Lower lobe of right lung (tissue), 2 donors: Measurements from ENCODE around the gene SLC6A19. TPM values are rescaled to one million over a fixed set of nuclear protein-coding genes. Genes with fewer than 3 reads are reported as not detected.

ENCODE experiments used
- ATAC-seq, 2 donors: fragments of 200-7000 bp; cut with Tn5 transposase; one replicate each; pipeline ENCODE4 v1.9.1; 2020 to 2022; ENCODE audit warnings: mild to moderate bottlenecking in 2 of 2, moderate library complexity in 2 of 2
- DNase-seq: peaks from one replicate; pipeline ENCODE4 v3.0.0-alpha.2; 2020
- H3K27ac ChIP-seq: fragments of 200-600 bp; one replicate; pipeline ENCODE4 v1.8.0; 2022
- H3K27me3 ChIP-seq: fragments of 200-600 bp; one replicate; pipeline ENCODE4 v1.8.0; 2022; ENCODE audit warnings: low read depth
- H3K36me3 ChIP-seq: fragments of 200-600 bp; one replicate; pipeline ENCODE4 v1.8.0; 2022; ENCODE audit warnings: mild to moderate bottlenecking
- H3K4me1 ChIP-seq: fragments of 200-600 bp; one replicate; pipeline ENCODE4 v1.8.0; 2022
- H3K4me3 ChIP-seq: fragments of 200-600 bp; one replicate; pipeline ENCODE4 v1.8.0; 2022; ENCODE audit warnings: mild to moderate bottlenecking
- H3K9me3 ChIP-seq: fragments of 200-600 bp; one replicate; pipeline ENCODE4 v1.8.0; 2022
- CTCF ChIP-seq: fragments of 200-600 bp; IDR thresholded peaks from one replicate; pipeline ENCODE4 v1.8.0; 2022; ENCODE audit warnings: antibody characterized with exemption, mild to moderate bottlenecking
- intact Hi-C: fragments of 100-400 bp; cut with DNase I; formaldehyde crosslinking; loops from one replicate; pipeline ENCODE4 v1.11.0; 2022
- total RNA-seq: library from RNA; stranded (reverse); fragmentation: NEBNext Ultra II Directional; extraction: Animal tissue kit (Norgen Biotek cat#: 25700); gene quantifications from one replicate; pipeline ENCODE4 v1.2.1, GENCODE V29; 2021
- donor health status: DM: no; HTN: yes; CAD: no; lungs with severe emphysema.

SLC6A19 gene
- total RNA-seq, 1 donor from 2014 or later, result not detected

- no peak overlapping the region for H3K4me3 ChIP-seq
- no peak overlapping the region for H3K27ac ChIP-seq
- H3K4me1 ChIP-seq, result peaks cover 8% of the 10 kb centered on the region
- no peaks in the 10 kb centered on the region for H3K27me3 ChIP-seq
- ATAC-seq (no peak), DNase-seq (no peak)
- intact Hi-C loops, result no loop called here
- no peaks in the 10 kb centered on the region for H3K9me3 ChIP-seq
- H3K36me3 ChIP-seq, result no peaks in the 10 kb centered on the region
- TF ChIP-seq CTCF, result no peak
Measured at GRCh38 chr5:1163366-1163765, 38.0 kb upstream of the SLC6A19 start.

- H3K27ac ChIP-seq, result no peak overlapping the region
- H3K4me1 ChIP-seq, result peaks cover 11% of the 10 kb centered on the region
- ATAC-seq (no peak), DNase-seq (no peak)
- H3K4me3 ChIP-seq, result no peak overlapping the region
- intact Hi-C loops, result no loop called here
- H3K36me3 ChIP-seq, result no peaks in the 10 kb centered on the region
- H3K9me3 ChIP-seq, result no peaks in the 10 kb centered on the region
- H3K27me3 ChIP-seq, result no peaks in the 10 kb centered on the region
- TF ChIP-seq CTCF, result no peak
Measured at GRCh38 chr5:1163879-1164278, 37.5 kb upstream of the SLC6A19 start.

GRCh38 chr5:1164696-1165630, 36.4 kb upstream of the SLC6A19 start:
- no peak overlapping the region for H3K27ac ChIP-seq
- H3K4me3 ChIP-seq, result no peak overlapping the region
- intact Hi-C loops, result no loop called here
- ATAC-seq (no peak), DNase-seq (no peak)
- no peaks in the 10 kb centered on the region for H3K9me3 ChIP-seq
- TF ChIP-seq CTCF, result no peak
- peaks cover 11% of the 10 kb centered on the region for H3K4me1 ChIP-seq
- H3K36me3 ChIP-seq, result no peaks in the 10 kb centered on the region
- H3K27me3 ChIP-seq, result no peaks in the 10 kb centered on the region

- ATAC-seq (no peak), DNase-seq (no peak)
- no peak overlapping the region for H3K4me3 ChIP-seq
- no peaks in the 10 kb centered on the region for H3K36me3 ChIP-seq
- intact Hi-C loops, result no loop called here
- no peak for TF ChIP-seq CTCF
- H3K4me1 ChIP-seq, result peaks cover 11% of the 10 kb centered on the region
- H3K9me3 ChIP-seq, result no peaks in the 10 kb centered on the region
- no peak overlapping the region for H3K27ac ChIP-seq
- no peaks in the 10 kb centered on the region for H3K27me3 ChIP-seq
Measured at GRCh38 chr5:1165864-1166263, 35.5 kb upstream of the SLC6A19 start.

- H3K4me3 ChIP-seq, result no peak overlapping the region
- DNase-seq, result no peak
- H3K27me3 ChIP-seq, result no peaks in the 10 kb centered on the region
- intact Hi-C loops, result no loop called here
- no peaks in the 10 kb centered on the region for H3K36me3 ChIP-seq
- ATAC-seq, result no peak
- no peak overlapping the region for H3K27ac ChIP-seq
- peaks cover 11% of the 10 kb centered on the region for H3K4me1 ChIP-seq
- TF ChIP-seq CTCF, result no peak
- no peaks in the 10 kb centered on the region for H3K9me3 ChIP-seq
Measured at GRCh38 chr5:1166370-1166769, 35.0 kb upstream of the SLC6A19 start.
